ENCODE results near the gene LY86.

- TF ChIP-seq CTCF (IDR thresholded peaks at IDR 0.05) (no peak), POLR2A (IDR thresholded peaks at IDR 0.05) (no peak), POLR2AphosphoS5 (IDR thresholded peaks at IDR 0.05) (no peak), EP300 (IDR thresholded peaks at IDR 0.05) (no peak)
These were observed 14.8 kb downstream of the LY86 start for GRCh38 chr6:6603317-6603716.
